ENCODE data around the gene UBASH3A.

DNA sequence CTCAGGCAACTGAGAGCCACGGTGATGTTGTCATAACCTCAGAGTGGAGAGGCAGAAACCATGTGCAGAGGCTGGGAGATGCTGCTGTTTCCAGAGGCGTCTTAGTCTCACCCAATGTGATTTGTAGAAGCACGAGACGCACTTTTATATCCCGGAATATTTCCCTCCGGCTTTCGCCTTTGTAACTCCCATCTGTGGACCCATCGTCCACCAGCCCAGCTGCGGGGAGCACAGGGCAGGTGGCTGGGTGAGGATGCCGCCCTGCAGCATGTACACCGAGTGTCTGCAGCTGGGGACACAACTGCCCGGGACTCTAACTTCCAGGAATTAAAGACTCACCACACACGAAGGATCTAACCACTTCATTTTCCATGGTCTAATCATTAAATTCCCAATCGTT, 43.5 kb downstream of the UBASH3A start:
- TF ChIP-seq, protein P1, sequence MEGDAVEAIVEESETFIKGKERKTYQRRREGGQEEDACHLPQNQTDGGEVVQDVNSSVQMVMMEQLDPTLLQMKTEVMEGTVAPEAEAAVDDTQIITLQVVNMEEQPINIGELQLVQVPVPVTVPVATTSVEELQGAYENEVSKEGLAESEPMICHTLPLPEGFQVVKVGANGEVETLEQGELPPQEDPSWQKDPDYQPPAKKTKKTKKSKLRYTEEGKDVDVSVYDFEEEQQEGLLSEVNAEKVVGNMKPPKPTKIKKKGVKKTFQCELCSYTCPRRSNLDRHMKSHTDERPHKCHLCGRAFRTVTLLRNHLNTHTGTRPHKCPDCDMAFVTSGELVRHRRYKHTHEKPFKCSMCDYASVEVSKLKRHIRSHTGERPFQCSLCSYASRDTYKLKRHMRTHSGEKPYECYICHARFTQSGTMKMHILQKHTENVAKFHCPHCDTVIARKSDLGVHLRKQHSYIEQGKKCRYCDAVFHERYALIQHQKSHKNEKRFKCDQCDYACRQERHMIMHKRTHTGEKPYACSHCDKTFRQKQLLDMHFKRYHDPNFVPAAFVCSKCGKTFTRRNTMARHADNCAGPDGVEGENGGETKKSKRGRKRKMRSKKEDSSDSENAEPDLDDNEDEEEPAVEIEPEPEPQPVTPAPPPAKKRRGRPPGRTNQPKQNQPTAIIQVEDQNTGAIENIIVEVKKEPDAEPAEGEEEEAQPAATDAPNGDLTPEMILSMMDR (IDR thresholded peaks at IDR 0.05), result no peak
- no peak for TF ChIP-seq POLR2AphosphoS5 (IDR thresholded peaks at IDR 0.05)
